H9 (cell line): Measurements from ENCODE around the gene MAP4K3. TPM values are rescaled to one million over a fixed set of nuclear protein-coding genes. Genes with fewer than 3 reads are reported as not detected.

Experiments
- DNase-seq: peaks from one replicate; pipeline ENCODE4 v3.0.0-alpha.2; 2017
- H2AFZ ChIP-seq: one replicate; pipeline ENCODE4 v1.6.1; 2013; ENCODE audit warnings: mild to moderate bottlenecking, low read length, control low read depth, moderate library complexity
- H2AK5ac ChIP-seq: 2 replicates; pipeline ENCODE4 v1.6.1; 2013; ENCODE audit warnings: low read length, control low read depth, mixed read lengths; ENCODE audit not compliant: insufficient read length
- H2BK120ac ChIP-seq: one replicate; pipeline ENCODE4 v1.6.1; 2013; ENCODE audit warnings: low read depth, mild to moderate bottlenecking, low read length, control low read depth, inconsistent platforms; ENCODE audit not compliant: poor library complexity, severe bottlenecking
- H2BK12ac ChIP-seq: 2 replicates; pipeline ENCODE4 v1.6.1; 2013; ENCODE audit warnings: low read length, control low read depth, mixed read lengths, low read depth; ENCODE audit not compliant: insufficient read length
- H2BK15ac ChIP-seq: 2 replicates; pipeline ENCODE4 v1.6.1; 2013; ENCODE audit warnings: low read depth, low read length, control low read depth
- H2BK20ac ChIP-seq: one replicate; pipeline ENCODE4 v1.6.1; 2013; ENCODE audit warnings: low read depth, mild to moderate bottlenecking, low read length, control low read depth, inconsistent platforms; ENCODE audit not compliant: poor library complexity, severe bottlenecking
- H2BK5ac ChIP-seq: 2 replicates; pipeline ENCODE4 v1.6.1; 2013; ENCODE audit warnings: low read length, control low read depth, mixed read lengths; ENCODE audit not compliant: insufficient read length
- H3K14ac ChIP-seq: 2 replicates; pipeline ENCODE4 v1.6.1; 2013; ENCODE audit warnings: low read length, control low read depth; ENCODE audit not compliant: insufficient read depth
- H3K18ac ChIP-seq: 2 replicates; pipeline ENCODE4 v1.6.1; 2013; ENCODE audit warnings: low read depth, mild to moderate bottlenecking, mixed read lengths, low read length, control low read depth; ENCODE audit not compliant: insufficient read length
- H3K23ac ChIP-seq: 2 replicates; pipeline ENCODE4 v1.6.1; 2013; ENCODE audit warnings: low read length, control low read depth, mixed read lengths, low read depth; ENCODE audit not compliant: insufficient read length
- H3K23me2 ChIP-seq: 2 replicates; pipeline ENCODE4 v1.6.1; 2013; ENCODE audit warnings: low read depth, mild to moderate bottlenecking, mixed read lengths, low read length, control low read depth; ENCODE audit not compliant: insufficient read length, poor library complexity, severe bottlenecking
- H3K27ac ChIP-seq: 2 replicates; pipeline ENCODE4 v1.5.1; 2013; ENCODE audit warnings: low read length, control low read depth, mixed read lengths, low read depth; ENCODE audit not compliant: insufficient read length
- H3K27me3 ChIP-seq: 2 replicates; pipeline ENCODE4 v1.6.1; 2013; ENCODE audit warnings: low read length, control low read depth, inconsistent platforms; ENCODE audit not compliant: insufficient read depth
- H3K4ac ChIP-seq: 2 replicates; pipeline ENCODE4 v1.6.1; 2013; ENCODE audit warnings: low read depth, mild to moderate bottlenecking, control low read depth, inconsistent platforms, low read length, moderate library complexity
- H3K4me1 ChIP-seq: 2 replicates; pipeline ENCODE4 v1.6.1; 2013; ENCODE audit warnings: low read length, control low read depth, inconsistent platforms; ENCODE audit not compliant: insufficient read depth
- H3K4me2 ChIP-seq: 2 replicates; pipeline ENCODE4 v1.6.1; 2013; ENCODE audit warnings: low read length, control low read depth, mixed read lengths; ENCODE audit not compliant: insufficient read length, insufficient read depth
- H3K56ac ChIP-seq: 2 replicates; pipeline ENCODE4 v1.6.1; 2013; ENCODE audit warnings: low read depth, mild to moderate bottlenecking, mixed read lengths, low read length, control low read depth; ENCODE audit not compliant: insufficient read length
- H3K79me1 ChIP-seq: 2 replicates; pipeline ENCODE4 v1.6.1; 2013; ENCODE audit warnings: low read depth, mild to moderate bottlenecking, moderate library complexity, low read length, control low read depth, inconsistent platforms; ENCODE audit not compliant: insufficient read depth, poor library complexity, severe bottlenecking
- H3K79me2 ChIP-seq: 2 replicates; pipeline ENCODE4 v1.6.1; 2013; ENCODE audit warnings: low read length, control low read depth, inconsistent platforms; ENCODE audit not compliant: insufficient read depth
- H3K9ac ChIP-seq: 2 replicates; pipeline ENCODE4 v1.6.1; 2013; ENCODE audit warnings: low read length, control low read depth, mixed read lengths; ENCODE audit not compliant: insufficient read length; ENCODE audit errors: extremely low read depth
- H3K9me3 ChIP-seq: one replicate; pipeline ENCODE4 v1.6.1; 2013; ENCODE audit warnings: low read depth, low read length, inconsistent platforms; ENCODE audit not compliant: control insufficient read depth
- H3T11ph ChIP-seq: one replicate; pipeline ENCODE4 v1.6.1; 2013; ENCODE audit warnings: mild to moderate bottlenecking, low read length, control low read depth, inconsistent platforms
- H4K20me1 ChIP-seq: one replicate; pipeline ENCODE4 v1.6.1; 2013; ENCODE audit not compliant: control insufficient read depth, insufficient read length, insufficient read depth
- H4K5ac ChIP-seq: 2 replicates; pipeline ENCODE4 v1.6.1; 2013; ENCODE audit warnings: low read depth, mild to moderate bottlenecking, mixed read lengths, low read length, control low read depth; ENCODE audit not compliant: insufficient read length
- H4K8ac ChIP-seq: replicated peaks from 2 replicates; pipeline ENCODE4 v1.6.1; 2013; ENCODE audit warnings: low read length, control low read depth, mixed read lengths, low read depth; ENCODE audit not compliant: insufficient read length
- H4K91ac ChIP-seq: 2 replicates; pipeline ENCODE4 v1.6.1; 2013; ENCODE audit warnings: low read depth, mild to moderate bottlenecking, moderate library complexity, mixed read lengths, low read length, control low read depth; ENCODE audit not compliant: insufficient read length
- H3K27ac Mint-ChIP-seq, 3 experiments: 2 replicates in 2 of 3; 3 replicates in 1 of 3; pipeline ENCODE4 v1.8.0; 2020 to 2021; ENCODE audit warnings: mixed read lengths in 3 of 3, mild to moderate bottlenecking in 1 of 3, moderate library complexity in 1 of 3
- H3K27me3 Mint-ChIP-seq: 2 replicates; pipeline ENCODE4 v1.8.0; 2021; ENCODE audit warnings: low read depth, mild to moderate bottlenecking, moderate library complexity, mixed read lengths
- H3K36me3 Mint-ChIP-seq, 3 experiments: 2 replicates in 2 of 3; 3 replicates in 1 of 3; pipeline ENCODE4 v1.8.0; 2020 to 2021; ENCODE audit warnings: low read depth in 3 of 3, mixed read lengths in 3 of 3; ENCODE audit not compliant: insufficient read depth in 1 of 3
- H3K4me1 Mint-ChIP-seq, 2 experiments: 2 replicates each; pipeline ENCODE4 v1.8.0; 2020; ENCODE audit warnings: mixed read lengths in 2 of 2
- H3K4me3 Mint-ChIP-seq, 2 experiments: 2 replicates in 1 of 2; 3 replicates in 1 of 2; pipeline ENCODE4 v1.8.0; 2020 to 2021; ENCODE audit warnings: mild to moderate bottlenecking in 2 of 2, mixed read lengths in 2 of 2, moderate library complexity in 1 of 2
- H3K9me3 Mint-ChIP-seq, 2 experiments: 2 replicates in 1 of 2; 3 replicates in 1 of 2; pipeline ENCODE4 v1.8.0; 2020; ENCODE audit warnings: mild to moderate bottlenecking in 2 of 2, mixed read lengths in 2 of 2, moderate library complexity in 1 of 2
- WGBS: extraction: QIAGEN DNeasy Blood & Tissue Kit; methylation state at CpG from one replicate; pipeline ENCODE4 v1.1.7; 2013; ENCODE audit warnings: missing lambda C conversion rate, low lambda C conversion rate, mixed read lengths; ENCODE audit not compliant: insufficient read length; ENCODE audit errors: extremely low coverage; 5-methylcytosine and 5-hydroxymethylcytosine counted together
- total RNA-seq: library from RNA; stranded (reverse); gene quantifications from 2 replicates; pipeline ENCODE4 v1.2.1, GENCODE V29; 2021
- TF ChIP-seq, protein P1 (sequence below): fragments of 200-600 bp; sonication (generic); conservative IDR thresholded peaks from 3 replicates; pipeline ENCODE4 v1.8.0; 2021; ENCODE audit warnings: antibody characterized with exemption, mild to moderate bottlenecking

The MAP4K3 gene
- total RNA-seq, 1 experiment from 2014 or later = 37.9 TPM

DNA sequence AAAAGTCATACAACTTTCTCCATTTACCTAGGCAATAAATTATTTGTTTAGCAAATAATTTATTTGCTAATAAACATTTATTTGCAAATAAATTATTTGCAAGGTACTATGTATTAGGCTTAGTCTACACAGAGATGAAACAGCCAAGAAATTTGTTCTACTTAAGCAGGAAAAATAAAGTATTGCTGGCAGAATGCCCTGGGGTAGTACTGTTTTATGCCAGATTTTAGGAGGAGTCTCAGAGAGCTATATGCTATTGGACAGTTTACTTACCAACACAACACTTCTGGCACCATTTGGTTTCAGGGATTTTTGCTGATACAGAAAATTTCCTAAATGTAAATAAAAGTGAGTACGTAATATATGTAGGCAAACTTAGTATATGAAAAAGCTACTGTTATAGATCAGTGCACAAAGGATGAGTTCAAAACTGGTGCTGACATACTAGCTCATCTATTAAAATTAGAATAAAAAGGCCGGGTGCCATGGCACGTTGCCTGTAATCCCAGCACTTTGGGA is 170.1 kb downstream of the MAP4K3 start:
- no peak overlapping the region for H2AK5ac ChIP-seq
- no CpG with 5 or more reads among the region's 3 CpGs for WGBS
- H4K91ac ChIP-seq = no peak overlapping the region
- no peak overlapping the region for H2BK12ac ChIP-seq
- H3K4me1 ChIP-seq = no peaks in the 10 kb centered on the region
- H3K9me3 ChIP-seq = no peaks in the 10 kb centered on the region
- H2AFZ ChIP-seq = no peak overlapping the region
- no peak overlapping the region for H2BK15ac ChIP-seq
- no peak overlapping the region for H3K4ac ChIP-seq
- no peaks in the 10 kb centered on the region for H3K79me2 ChIP-seq
- H2BK120ac ChIP-seq = no peak overlapping the region
- Mint-ChIP-seq H3K4me1 (peaks cover 0 to 4% of the 10 kb centered on the region in 2 experiments; a peak in 2 of 4 replicates), H3K36me3 (peaks cover 7 to 29% (median 13%) of the 10 kb centered on the region in 3 experiments; a peak in 6 of 7 replicates), H3K9me3 (no peaks in the 10 kb centered on the region), H3K27me3 (no peaks in the 10 kb centered on the region), H3K27ac (no peak overlapping the region), H3K4me3 (no peak overlapping the region)
- H4K20me1 ChIP-seq = no peaks in the 10 kb centered on the region
- no peaks in the 10 kb centered on the region for H3K79me1 ChIP-seq
- no peaks in the 10 kb centered on the region for H3K27me3 ChIP-seq
- H3K18ac ChIP-seq = no peak overlapping the region
- no peak overlapping the region for H3K9ac ChIP-seq
- H3K4me2 ChIP-seq = no peak overlapping the region
- H3K14ac ChIP-seq = no peak overlapping the region
- H3K23me2 ChIP-seq = no peaks in the 10 kb centered on the region
- no peak for DNase-seq
- H3K27ac ChIP-seq = no peak overlapping the region
- no peak overlapping the region for H3T11ph ChIP-seq
- H4K8ac ChIP-seq = no peak overlapping the region
- TF ChIP-seq, protein P1, sequence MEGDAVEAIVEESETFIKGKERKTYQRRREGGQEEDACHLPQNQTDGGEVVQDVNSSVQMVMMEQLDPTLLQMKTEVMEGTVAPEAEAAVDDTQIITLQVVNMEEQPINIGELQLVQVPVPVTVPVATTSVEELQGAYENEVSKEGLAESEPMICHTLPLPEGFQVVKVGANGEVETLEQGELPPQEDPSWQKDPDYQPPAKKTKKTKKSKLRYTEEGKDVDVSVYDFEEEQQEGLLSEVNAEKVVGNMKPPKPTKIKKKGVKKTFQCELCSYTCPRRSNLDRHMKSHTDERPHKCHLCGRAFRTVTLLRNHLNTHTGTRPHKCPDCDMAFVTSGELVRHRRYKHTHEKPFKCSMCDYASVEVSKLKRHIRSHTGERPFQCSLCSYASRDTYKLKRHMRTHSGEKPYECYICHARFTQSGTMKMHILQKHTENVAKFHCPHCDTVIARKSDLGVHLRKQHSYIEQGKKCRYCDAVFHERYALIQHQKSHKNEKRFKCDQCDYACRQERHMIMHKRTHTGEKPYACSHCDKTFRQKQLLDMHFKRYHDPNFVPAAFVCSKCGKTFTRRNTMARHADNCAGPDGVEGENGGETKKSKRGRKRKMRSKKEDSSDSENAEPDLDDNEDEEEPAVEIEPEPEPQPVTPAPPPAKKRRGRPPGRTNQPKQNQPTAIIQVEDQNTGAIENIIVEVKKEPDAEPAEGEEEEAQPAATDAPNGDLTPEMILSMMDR = no peak
- no peak overlapping the region for H2BK20ac ChIP-seq
- H2BK5ac ChIP-seq = no peak overlapping the region
- H3K56ac ChIP-seq = no peak overlapping the region
- no peak overlapping the region for H3K23ac ChIP-seq
- H4K5ac ChIP-seq = no peak overlapping the region
